SH-SY5Y (cell line): ENCODE results near the gene ABHD4.

Experiments
- GATA2 ChIP-seq: IDR thresholded peaks from 2 replicates; pipeline ENCODE4 v1.6.1; 2011; ENCODE audit warnings: mild to moderate bottlenecking, low read depth, low read length
- GATA3 ChIP-seq: IDR thresholded peaks from 2 replicates; pipeline ENCODE4 v1.6.1; 2011; ENCODE audit warnings: low read depth, mild to moderate bottlenecking, low read length, moderate library complexity

DNA sequence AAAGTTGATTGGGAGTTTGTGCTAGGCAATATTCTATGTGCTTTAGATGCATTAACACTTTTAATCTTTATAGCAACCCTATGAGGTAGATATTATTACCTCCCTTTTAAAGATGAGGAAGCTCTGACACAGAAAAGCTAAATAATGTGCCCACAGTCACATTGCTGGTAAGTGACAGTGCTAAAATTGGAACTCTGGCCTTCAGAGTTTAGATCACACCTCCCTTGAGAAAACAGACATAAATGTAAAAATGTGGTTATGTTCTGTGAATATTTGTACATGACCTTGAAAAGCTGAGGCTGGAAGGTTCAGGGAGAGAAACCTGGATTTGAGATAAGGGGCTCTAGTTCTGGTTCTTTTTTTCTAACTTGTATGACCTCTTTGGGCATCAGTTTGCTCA is 1.9 kb downstream of the ABHD4 start:
- no peak for TF ChIP-seq GATA2
- no peak for TF ChIP-seq GATA3
